ENCODE results near the gene DRICH1.

DNA sequence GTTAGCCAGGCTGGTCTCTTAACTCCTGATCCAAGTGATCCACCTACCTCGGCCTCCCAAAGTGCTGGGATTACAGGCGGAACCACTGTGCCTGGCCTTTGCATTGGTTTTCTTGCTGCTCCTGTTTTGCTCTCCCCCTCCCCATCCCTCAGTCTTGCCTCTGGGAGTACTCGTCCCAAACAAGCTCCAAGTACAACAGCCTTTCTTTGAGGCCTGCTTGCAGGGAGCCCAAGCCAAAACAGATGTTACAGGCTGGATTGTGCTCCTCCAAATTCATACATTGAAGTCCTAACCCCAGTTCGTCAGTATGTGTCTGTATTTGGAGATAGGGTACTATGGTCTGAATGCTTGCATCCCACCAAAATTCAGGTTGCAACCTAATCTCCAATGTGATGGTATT lies 60.6 kb downstream of the DRICH1 start:
- TF ChIP-seq, protein P1, sequence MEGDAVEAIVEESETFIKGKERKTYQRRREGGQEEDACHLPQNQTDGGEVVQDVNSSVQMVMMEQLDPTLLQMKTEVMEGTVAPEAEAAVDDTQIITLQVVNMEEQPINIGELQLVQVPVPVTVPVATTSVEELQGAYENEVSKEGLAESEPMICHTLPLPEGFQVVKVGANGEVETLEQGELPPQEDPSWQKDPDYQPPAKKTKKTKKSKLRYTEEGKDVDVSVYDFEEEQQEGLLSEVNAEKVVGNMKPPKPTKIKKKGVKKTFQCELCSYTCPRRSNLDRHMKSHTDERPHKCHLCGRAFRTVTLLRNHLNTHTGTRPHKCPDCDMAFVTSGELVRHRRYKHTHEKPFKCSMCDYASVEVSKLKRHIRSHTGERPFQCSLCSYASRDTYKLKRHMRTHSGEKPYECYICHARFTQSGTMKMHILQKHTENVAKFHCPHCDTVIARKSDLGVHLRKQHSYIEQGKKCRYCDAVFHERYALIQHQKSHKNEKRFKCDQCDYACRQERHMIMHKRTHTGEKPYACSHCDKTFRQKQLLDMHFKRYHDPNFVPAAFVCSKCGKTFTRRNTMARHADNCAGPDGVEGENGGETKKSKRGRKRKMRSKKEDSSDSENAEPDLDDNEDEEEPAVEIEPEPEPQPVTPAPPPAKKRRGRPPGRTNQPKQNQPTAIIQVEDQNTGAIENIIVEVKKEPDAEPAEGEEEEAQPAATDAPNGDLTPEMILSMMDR (IDR thresholded peaks at IDR 0.05; ENCODE audit: insufficient read depth, low read length, poor library complexity, severe bottlenecking), result no peak
- no peak for TF ChIP-seq EZH2phosphoT487 (conservative IDR thresholded peaks at IDR 0.05; ENCODE audit: low read length)
